Nephron (organoid): ENCODE data around the gene DUSP7.

Experiments
- H3K27ac Mint-ChIP-seq, 3 experiments: 2 replicates each; pipeline ENCODE4 v1.8.0; 2020; ENCODE audit warnings: mixed read lengths in 3 of 3, mild to moderate bottlenecking in 2 of 3, moderate library complexity in 1 of 3
- H3K27me3 Mint-ChIP-seq: 2 replicates; pipeline ENCODE4 v1.8.0; 2021; ENCODE audit warnings: low read depth, mild to moderate bottlenecking, moderate library complexity, mixed read lengths
- H3K36me3 Mint-ChIP-seq: 2 replicates; pipeline ENCODE4 v1.8.0; 2020; ENCODE audit warnings: low read depth, mixed read lengths
- H3K4me1 Mint-ChIP-seq: 2 replicates; pipeline ENCODE4 v1.8.0; 2020; ENCODE audit warnings: mixed read lengths
- H3K4me3 Mint-ChIP-seq, 3 experiments: 2 replicates each; pipeline ENCODE4 v1.8.0; 2020; ENCODE audit warnings: mild to moderate bottlenecking in 3 of 3, mixed read lengths in 3 of 3, moderate library complexity in 2 of 3
- H3K9me3 Mint-ChIP-seq: 2 replicates; pipeline ENCODE4 v1.8.0; 2020; ENCODE audit warnings: mixed read lengths
- TF ChIP-seq, protein P1 (sequence below), 3 experiments: fragments of 200-600 bp; sonication (generic); IDR thresholded peaks; one replicate each; pipeline ENCODE4 v1.5.0; 2021; ENCODE audit warnings: antibody characterized with exemption in 3 of 3; ENCODE audit not compliant: unreplicated experiment in 3 of 3

The DUSP7 gene

GRCh38 chr3:52078781-52079560 is 22.6 kb upstream of the DUSP7 start:
- TF ChIP-seq, protein P1, sequence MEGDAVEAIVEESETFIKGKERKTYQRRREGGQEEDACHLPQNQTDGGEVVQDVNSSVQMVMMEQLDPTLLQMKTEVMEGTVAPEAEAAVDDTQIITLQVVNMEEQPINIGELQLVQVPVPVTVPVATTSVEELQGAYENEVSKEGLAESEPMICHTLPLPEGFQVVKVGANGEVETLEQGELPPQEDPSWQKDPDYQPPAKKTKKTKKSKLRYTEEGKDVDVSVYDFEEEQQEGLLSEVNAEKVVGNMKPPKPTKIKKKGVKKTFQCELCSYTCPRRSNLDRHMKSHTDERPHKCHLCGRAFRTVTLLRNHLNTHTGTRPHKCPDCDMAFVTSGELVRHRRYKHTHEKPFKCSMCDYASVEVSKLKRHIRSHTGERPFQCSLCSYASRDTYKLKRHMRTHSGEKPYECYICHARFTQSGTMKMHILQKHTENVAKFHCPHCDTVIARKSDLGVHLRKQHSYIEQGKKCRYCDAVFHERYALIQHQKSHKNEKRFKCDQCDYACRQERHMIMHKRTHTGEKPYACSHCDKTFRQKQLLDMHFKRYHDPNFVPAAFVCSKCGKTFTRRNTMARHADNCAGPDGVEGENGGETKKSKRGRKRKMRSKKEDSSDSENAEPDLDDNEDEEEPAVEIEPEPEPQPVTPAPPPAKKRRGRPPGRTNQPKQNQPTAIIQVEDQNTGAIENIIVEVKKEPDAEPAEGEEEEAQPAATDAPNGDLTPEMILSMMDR (IDR thresholded peaks at IDR 0.05; ENCODE audit: unreplicated experiment in 3 of 3), result no peak
- peaks cover 48% of the 10 kb centered on the region for H3K4me1 Mint-ChIP-seq
- peaks cover 5% of the 10 kb centered on the region for H3K27me3 Mint-ChIP-seq
- H3K9me3 Mint-ChIP-seq, result no peaks in the 10 kb centered on the region
- no peaks in the 10 kb centered on the region for H3K36me3 Mint-ChIP-seq
- H3K4me3 Mint-ChIP-seq, result no peak overlapping the region
- peak overlapping the region; percentile 7 to 63 (median 59) for H3K27ac Mint-ChIP-seq

GRCh38 chr3:52077925-52078324 is 21.6 kb upstream of the DUSP7 start:
- Mint-ChIP-seq H3K4me1 (peaks cover 46% of the 10 kb centered on the region), H3K4me3 (no peak overlapping the region), H3K9me3 (no peaks in the 10 kb centered on the region), H3K27ac (peak overlapping the region; percentile 96 to 99 (median 99)), H3K36me3 (no peaks in the 10 kb centered on the region), H3K27me3 (no peaks in the 10 kb centered on the region)
- TF ChIP-seq, protein P1 (IDR thresholded peaks at IDR 0.05; ENCODE audit: unreplicated experiment in 3 of 3), result no peak

DNA sequence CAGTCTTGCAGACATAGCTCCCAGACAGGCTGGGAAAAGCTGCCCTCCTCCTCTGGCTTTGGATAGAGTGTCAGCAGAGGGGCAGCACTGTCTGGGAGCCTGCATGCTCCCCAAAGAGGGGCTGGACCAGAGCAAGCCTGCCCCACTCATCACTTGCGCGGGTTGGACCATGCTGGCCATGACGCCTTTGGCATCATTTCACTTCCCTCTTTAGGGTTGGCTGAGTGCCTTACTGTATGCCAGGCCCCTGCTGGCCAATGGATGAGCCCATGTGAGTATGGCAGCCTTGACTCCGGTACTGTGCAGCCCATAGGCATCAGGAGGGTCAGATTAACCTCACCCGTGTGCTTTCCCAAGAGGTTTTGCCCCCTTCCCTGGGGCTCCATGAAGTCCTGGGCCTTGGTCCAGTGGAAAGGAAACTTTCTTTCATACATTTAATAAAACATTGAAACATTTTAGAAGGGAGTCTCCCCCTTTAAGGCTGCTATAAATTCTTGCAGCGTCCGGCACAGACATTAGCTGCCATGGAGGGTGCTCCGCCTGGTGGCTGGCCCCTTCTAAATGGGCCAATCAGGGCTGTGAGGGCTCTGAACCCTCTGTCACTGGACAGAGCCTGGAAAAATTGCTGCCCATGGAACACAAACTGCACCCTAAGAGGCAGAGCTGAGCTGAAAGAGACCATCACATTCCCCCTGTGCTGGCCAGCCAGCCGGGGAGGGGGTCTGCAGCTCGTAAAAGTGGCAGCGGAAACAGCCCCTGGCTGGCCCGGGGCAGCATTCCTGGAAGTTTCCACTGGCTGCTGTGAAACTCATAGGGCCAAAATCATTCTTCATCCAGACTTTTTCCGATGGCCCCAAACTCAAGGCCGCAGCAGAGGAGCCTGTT is 20.8 kb upstream of the DUSP7 start:
- Mint-ChIP-seq H3K9me3 (no peaks in the 10 kb centered on the region), H3K4me3 (peak overlapping the region in 1 of 3 experiments; percentile 9), H3K27ac (peak overlapping the region; percentile 96 to 99 (median 99)), H3K4me1 (peaks cover 51% of the 10 kb centered on the region), H3K36me3 (no peaks in the 10 kb centered on the region), H3K27me3 (no peaks in the 10 kb centered on the region)
- TF ChIP-seq, protein P1 (IDR thresholded peaks at IDR 0.05; ENCODE audit: unreplicated experiment in 3 of 3), result peak; percentile 17 to 27 (median 21)

DNA sequence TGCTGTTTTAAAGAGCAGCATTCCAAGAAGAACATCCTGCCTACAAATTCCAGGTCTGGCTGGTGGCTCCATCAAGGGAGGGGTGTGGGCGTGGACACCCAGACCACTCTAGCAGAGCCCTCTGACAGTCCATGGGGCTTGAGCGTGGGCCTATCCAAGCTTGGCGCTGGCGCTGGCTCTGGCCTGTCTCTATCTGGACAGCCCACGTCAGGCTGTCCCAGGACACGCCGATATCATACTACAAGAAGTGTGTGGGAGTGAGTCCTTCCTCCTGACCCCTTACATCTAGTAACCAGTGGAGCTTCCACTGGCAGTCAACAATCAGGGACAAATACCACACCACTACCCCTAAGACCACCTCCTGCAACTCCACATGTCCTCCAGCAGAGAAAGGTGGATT is 17.1 kb upstream of the DUSP7 start:
- H3K4me3 Mint-ChIP-seq, result no peak overlapping the region
- peak overlapping the region; percentile 75 to 99 (median 76) for H3K27ac Mint-ChIP-seq
- no peaks in the 10 kb centered on the region for H3K9me3 Mint-ChIP-seq
- H3K4me1 Mint-ChIP-seq, result peaks cover 66% of the 10 kb centered on the region
- no peaks in the 10 kb centered on the region for H3K36me3 Mint-ChIP-seq
- TF ChIP-seq, protein P1 (IDR thresholded peaks at IDR 0.05; ENCODE audit: unreplicated experiment in 3 of 3), result no peak
- H3K27me3 Mint-ChIP-seq, result peaks cover 3% of the 10 kb centered on the region

GRCh38 chr3:52072471-52072870 is 16.1 kb upstream of the DUSP7 start:
- TF ChIP-seq, protein P1 (IDR thresholded peaks at IDR 0.05; ENCODE audit: unreplicated experiment in 3 of 3), result no peak
- no peak overlapping the region for H3K4me3 Mint-ChIP-seq
- H3K4me1 Mint-ChIP-seq, result peaks cover 69% of the 10 kb centered on the region
- H3K9me3 Mint-ChIP-seq, result no peaks in the 10 kb centered on the region
- H3K27ac Mint-ChIP-seq, result peak overlapping the region; percentile 77 to 99 (median 93)
- peaks cover 3% of the 10 kb centered on the region for H3K27me3 Mint-ChIP-seq
- H3K36me3 Mint-ChIP-seq, result no peaks in the 10 kb centered on the region
